GM18498 (cell line): ENCODE data around the gene IQCK.

Experiments
- ATAC-seq: cut with Tn5 transposase; IDR thresholded peaks from one replicate; pipeline ENCODE4 v1.9.1; 2021; ENCODE audit warnings: mild to moderate bottlenecking, moderate library complexity; ENCODE audit not compliant: unreplicated experiment

Gene IQCK

GRCh38 chr16:19879241-19879792, 161.2 kb downstream of the IQCK start:
- no peak for ATAC-seq

- no peak for ATAC-seq
Measured at GRCh38 chr16:19881028-19881427, 163.0 kb downstream of the IQCK start.

- ATAC-seq, result no peak
Measured at GRCh38 chr16:19881783-19882182, 163.7 kb downstream of the IQCK start.

GRCh38 chr16:19882186-19882585, 164.1 kb downstream of the IQCK start:
- ATAC-seq, result no peak

GRCh38 chr16:19882646-19883045, 164.6 kb downstream of the IQCK start:
- no peak for ATAC-seq

GRCh38 chr16:19883296-19883965, 165.4 kb downstream of the IQCK start:
- no peak for ATAC-seq

GRCh38 chr16:19883966-19884485, 166.0 kb downstream of the IQCK start:
- no peak for ATAC-seq

- ATAC-seq, result no peak
Measured at GRCh38 chr16:19884611-19885450, 166.8 kb downstream of the IQCK start, which contains the start of gene GPRC5B. Gene GPRC5B, minus strand, starts transcription at chr16:19884848. Its CDS starts 12,003 bp downstream, at chr16:19872845.

- ATAC-seq, result no peak
Measured at GRCh38 chr16:19885451-19886072, 167.5 kb downstream of the IQCK start.

GRCh38 chr16:19886073-19886941, 168.2 kb downstream of the IQCK start:
- ATAC-seq, result peak; percentile 74

GRCh38 chr16:19888834-19889233, 170.8 kb downstream of the IQCK start:
- ATAC-seq, result no peak

GRCh38 chr16:19890901-19891300, 172.8 kb downstream of the IQCK start:
- no peak for ATAC-seq

- no peak for ATAC-seq
Measured at GRCh38 chr16:19892902-19893301, 174.8 kb downstream of the IQCK start.

- ATAC-seq, result no peak
Measured at GRCh38 chr16:19894586-19894985, 176.5 kb downstream of the IQCK start.

GRCh38 chr16:19896951-19897350, 178.9 kb downstream of the IQCK start:
- no peak for ATAC-seq

- ATAC-seq, result no peak
Measured at GRCh38 chr16:19898166-19898565, 180.1 kb downstream of the IQCK start.

- ATAC-seq, result no peak
Measured at GRCh38 chr16:19898924-19899604, 181.0 kb downstream of the IQCK start.

- no peak for ATAC-seq
Measured at GRCh38 chr16:19899605-19899955, 181.5 kb downstream of the IQCK start.

GRCh38 chr16:19901164-19901563, 183.1 kb downstream of the IQCK start:
- no peak for ATAC-seq
